Small intestine (tissue), 7 donors: ENCODE measurements around the gene TRAF3. TPM values are rescaled to one million over a fixed set of nuclear protein-coding genes. Genes with fewer than 3 reads are reported as not detected.
A peak's percentile ranks its signal among the peaks of the same experiment; 100 is the strongest.
"Not testable (repeated sequence)": the region's sequence is repeated elsewhere in the genome, so short reads cannot be mapped to it uniquely, and the experiment has no call there.

Source experiments
- DNase-seq, 2 donors: peaks; one replicate each; pipeline versions ENCODE4 v3.0.0 to v3.0.0-alpha.2; 2013
- FAIRE-seq: peaks from 2 replicates; lab custom pipeline; 2012; peaks lifted over from hg19 to GRCh38; lab: Jason Lieb, UNC
- H3K27ac ChIP-seq, 3 donors: one replicate each; pipeline ENCODE4 v1.5.1; 2013; ENCODE audit warnings: low read length in 2 of 3, mild to moderate bottlenecking in 2 of 3, control low read depth in 1 of 3, inconsistent platforms in 1 of 3, low read depth in 1 of 3, moderate library complexity in 1 of 3
- H3K27me3 ChIP-seq, 3 donors: one replicate each; pipeline ENCODE4 v1.6.1; 2013; ENCODE audit warnings: low read length in 3 of 3, inconsistent platforms in 1 of 3; ENCODE audit not compliant: control insufficient read depth in 3 of 3, insufficient read depth in 3 of 3
- H3K36me3 ChIP-seq, 3 donors: one replicate each; pipeline ENCODE4 v1.6.1; 2013; ENCODE audit warnings: low read length in 3 of 3, inconsistent platforms in 1 of 3, low read depth in 1 of 3, mild to moderate bottlenecking in 1 of 3, moderate library complexity in 1 of 3; ENCODE audit not compliant: control insufficient read depth in 3 of 3, insufficient read depth in 2 of 3
- H3K4me1 ChIP-seq, 3 donors: one replicate each; pipeline ENCODE4 v1.6.1; 2013; ENCODE audit warnings: low read length in 2 of 3, inconsistent platforms in 1 of 3, low read depth in 1 of 3, mild to moderate bottlenecking in 1 of 3, moderate library complexity in 1 of 3; ENCODE audit not compliant: control insufficient read depth in 3 of 3, insufficient read depth in 2 of 3
- H3K4me3 ChIP-seq, 3 donors: one replicate each; pipeline ENCODE4 v1.5.1; 2013; ENCODE audit warnings: low read length in 3 of 3, control low read depth in 1 of 3, inconsistent platforms in 1 of 3, low read depth in 1 of 3, mild to moderate bottlenecking in 1 of 3, moderate library complexity in 1 of 3
- H3K9me3 ChIP-seq, 2 donors: one replicate each; pipeline ENCODE4 v1.6.1; 2013; ENCODE audit warnings: low read depth in 1 of 2, low read length in 1 of 2; ENCODE audit not compliant: control insufficient read depth in 2 of 2, insufficient read depth in 1 of 2
- WGBS, 3 donors: extraction: QIAGEN DNeasy Blood & Tissue Kit; methylation state at CpG; one replicate each; pipeline ENCODE4 v1.1.7; 2013; 5-methylcytosine and 5-hydroxymethylcytosine counted together
- polyA plus RNA-seq, 4 donors: library from polyadenylated mRNA; stranded (reverse) in 3 of 4; unstranded in 1 of 4; fragments of 200-250 nt in 3 of 4; fragments of 120-200 nt in 1 of 4; gene quantifications; one replicate each; pipeline versions ENCODE4 v1.2.1 to v1.2.3, GENCODE V29; 2013
- donor health status: healthy with polysubstance abuse.
- donor health status: control.
- donor health status: control.
- donor health status: Bipolar disorder and iron deficiency.
- donor health status: healthy.

Gene TRAF3
- polyA plus RNA-seq, 4 donors: 4.0 to 17.9 (median 8.5) TPM

GRCh38 chr14:102757646-102758045, 19.6 kb upstream of the TRAF3 start:
- H3K27ac ChIP-seq: no peak overlapping the region
- DNase-seq (no peak), FAIRE-seq (no peak)
- H3K9me3 ChIP-seq: no peaks in the 10 kb centered on the region
- H3K36me3 ChIP-seq: peaks cover 0 to 5% (median 0%) of the 10 kb centered on the region in 3 donors
- H3K4me1 ChIP-seq: peaks cover 0 to 10% (median 0%) of the 10 kb centered on the region in 3 donors
- H3K27me3 ChIP-seq: peaks cover 0 to 7% (median 0%) of the 10 kb centered on the region in 3 donors
- H3K4me3 ChIP-seq: no peak overlapping the region
- WGBS, 3 donors: 86 to 90% (median 87%) methylated on average over 11 of the region's 11 CpGs

- no peaks in the 10 kb centered on the region for H3K9me3 ChIP-seq
- no peak for DNase-seq
- 85 to 92% (median 88%) methylated on average over 5 of the region's 5 CpGs for WGBS, 3 donors
- no peak overlapping the region for H3K4me3 ChIP-seq
- FAIRE-seq: no peak
- H3K36me3 ChIP-seq: peaks cover 0 to 5% (median 0%) of the 10 kb centered on the region in 3 donors
- peaks cover 0 to 10% (median 0%) of the 10 kb centered on the region in 3 donors for H3K4me1 ChIP-seq
- no peak overlapping the region for H3K27ac ChIP-seq
- peaks cover 0 to 7% (median 0%) of the 10 kb centered on the region in 3 donors for H3K27me3 ChIP-seq
Observed at GRCh38 chr14:102758087-102758486, 19.2 kb upstream of the TRAF3 start.

- Histone ChIP-seq H3K4me3 (no peak overlapping the region), H3K27ac (no peak overlapping the region), H3K27me3 (peaks cover 0 to 7% (median 0%) of the 10 kb centered on the region in 3 donors), H3K9me3 (no peaks in the 10 kb centered on the region), H3K4me1 (peaks cover 0 to 10% (median 0%) of the 10 kb centered on the region in 3 donors), H3K36me3 (peaks cover 0 to 4% (median 0%) of the 10 kb centered on the region in 3 donors)
- DNase-seq (no peak), FAIRE-seq (no peak)
- 58 to 80% (median 73%) methylated on average over 10 of the region's 10 CpGs for WGBS, 3 donors
Observed at GRCh38 chr14:102759456-102760187, 17.6 kb upstream of the TRAF3 start.

DNA sequence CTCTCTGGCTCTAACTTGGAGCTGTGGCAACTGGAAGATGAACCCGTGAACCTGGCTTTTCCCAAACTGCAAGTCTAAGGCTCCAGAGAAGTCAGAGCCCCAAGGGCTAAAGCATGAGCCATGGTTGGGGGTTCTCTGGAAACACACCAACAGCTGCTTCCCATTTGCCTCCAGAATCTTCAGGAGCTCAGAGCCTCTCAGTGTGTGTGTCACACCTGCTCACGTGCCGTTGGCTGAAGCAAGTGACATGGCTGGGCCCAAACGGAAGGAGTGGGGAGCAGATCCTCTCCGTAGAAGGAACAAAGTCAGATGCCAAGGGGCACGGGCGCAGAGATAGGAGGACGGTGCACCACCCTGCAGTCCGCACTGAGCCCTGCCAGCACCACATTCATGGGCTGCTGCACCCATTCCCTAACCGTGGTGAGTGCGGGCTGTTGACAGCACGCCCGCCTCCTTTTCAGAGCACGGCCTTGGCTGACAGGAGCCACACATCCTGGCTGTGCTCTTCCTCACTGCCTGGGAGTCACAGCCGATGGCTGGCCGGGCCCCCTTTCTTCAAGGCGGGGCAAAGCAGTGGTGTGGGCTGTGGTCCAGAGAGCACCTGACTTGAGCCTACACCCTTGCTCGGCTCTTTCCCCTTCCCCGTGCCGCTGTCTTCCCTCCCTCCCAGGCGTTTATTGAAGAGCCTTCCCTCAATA, 16.6 kb upstream of the TRAF3 start:
- DNase-seq (peak; percentile 21 to 44), FAIRE-seq (no peak)
- H3K4me3 ChIP-seq: no peak overlapping the region
- H3K27me3 ChIP-seq: peaks cover 0 to 7% (median 0%) of the 10 kb centered on the region in 3 donors
- no peaks in the 10 kb centered on the region for H3K9me3 ChIP-seq
- H3K4me1 ChIP-seq: peaks cover 0 to 10% (median 0%) of the 10 kb centered on the region in 3 donors
- no peaks in the 10 kb centered on the region for H3K36me3 ChIP-seq
- WGBS, 3 donors: 35 to 49% (median 48%) methylated on average over 19 to 21 of the region's 21 CpGs
- no peak overlapping the region for H3K27ac ChIP-seq

DNA sequence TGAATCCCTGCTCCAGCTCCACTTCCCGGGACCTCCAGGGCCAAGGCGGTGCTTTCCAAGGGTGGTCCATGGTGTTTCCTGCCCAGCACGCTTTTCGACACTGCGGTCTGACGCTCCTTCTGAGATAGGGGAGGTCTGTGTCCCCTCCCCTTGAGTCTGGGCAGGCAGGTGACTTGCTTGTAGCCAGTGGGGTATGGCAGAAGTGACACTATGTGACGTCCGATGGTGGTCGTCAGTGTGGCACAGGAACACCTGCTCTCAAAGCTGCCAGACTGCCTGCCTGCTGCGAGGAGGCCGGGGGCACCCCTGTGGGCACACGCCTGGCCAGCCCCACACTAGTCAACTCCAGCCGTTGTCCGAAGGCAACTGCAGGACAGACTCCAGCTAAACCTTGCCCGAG, 16.0 kb upstream of the TRAF3 start:
- Histone ChIP-seq H3K36me3 (no peaks in the 10 kb centered on the region), H3K27ac (no peak overlapping the region), H3K9me3 (no peaks in the 10 kb centered on the region), H3K4me1 (peaks cover 0 to 10% (median 0%) of the 10 kb centered on the region in 3 donors), H3K27me3 (peaks cover 0 to 7% (median 0%) of the 10 kb centered on the region in 3 donors), H3K4me3 (no peak overlapping the region)
- WGBS, 3 donors: 64 to 65% (median 64%) methylated on average over 15 of the region's 15 CpGs
- DNase-seq (no peak), FAIRE-seq (no peak)

GRCh38 chr14:102764220-102764671, 13.0 kb upstream of the TRAF3 start:
- H3K27me3 ChIP-seq: peaks cover 0 to 7% (median 0%) of the 10 kb centered on the region in 3 donors
- H3K36me3 ChIP-seq: no peaks in the 10 kb centered on the region
- DNase-seq (no peak), FAIRE-seq (no peak)
- peaks cover 0 to 10% (median 0%) of the 10 kb centered on the region in 3 donors for H3K4me1 ChIP-seq
- H3K27ac ChIP-seq: no peak overlapping the region
- H3K4me3 ChIP-seq: no peak overlapping the region
- 63 to 90% (median 66%) methylated on average over 11 of the region's 11 CpGs for WGBS, 3 donors
- no peaks in the 10 kb centered on the region for H3K9me3 ChIP-seq

GRCh38 chr14:102765770-102766169, 11.5 kb upstream of the TRAF3 start:
- WGBS, 3 donors: 94 to 96% (median 94%) methylated on average over 7 to 8 of the region's 8 CpGs
- H3K27me3 ChIP-seq, FAIRE-seq, DNase-seq, H3K27ac ChIP-seq, H3K4me1 ChIP-seq, H3K9me3 ChIP-seq, H3K36me3 ChIP-seq, H3K4me3 ChIP-seq: not testable (repeated sequence)

DNA sequence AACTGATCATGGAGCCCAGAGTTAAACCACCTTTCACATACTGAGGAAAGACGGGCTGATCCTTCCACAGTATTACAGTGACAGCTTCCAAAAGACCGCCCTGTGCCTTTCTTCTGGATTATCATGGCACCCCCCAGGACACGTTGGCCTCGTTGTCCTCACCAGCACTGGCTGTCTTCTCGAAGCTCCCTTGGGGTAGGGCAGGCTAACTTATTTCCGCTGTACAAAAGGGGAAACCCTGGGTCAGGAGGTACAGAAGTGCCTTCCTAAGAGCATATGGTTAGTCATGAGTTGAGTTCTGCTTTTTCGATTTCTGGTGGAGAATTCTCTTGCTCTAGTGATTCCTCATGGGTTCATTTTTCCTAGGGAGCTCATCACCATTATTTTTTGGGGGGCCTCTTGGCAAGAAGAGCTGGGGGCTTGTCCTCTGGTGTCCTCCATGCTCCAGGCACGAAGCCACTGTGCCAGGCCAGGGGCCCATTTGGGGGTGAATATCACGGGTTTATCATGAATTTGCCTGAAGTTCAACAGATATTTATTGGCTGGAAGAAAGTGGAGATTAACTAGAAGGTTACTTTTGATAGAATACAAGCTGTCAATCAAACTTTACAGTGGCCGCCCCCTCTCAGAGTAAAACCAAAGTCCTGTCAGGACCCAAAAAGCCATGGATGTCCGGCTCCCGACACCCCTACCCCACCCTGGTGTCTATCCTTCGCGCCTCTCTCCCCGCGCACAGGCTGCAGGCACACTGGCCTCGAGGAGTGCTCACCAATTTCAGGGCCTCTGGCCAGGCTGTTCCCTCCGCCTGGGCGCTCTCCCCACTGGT, 8.8 kb upstream of the TRAF3 start:
- 81 to 84% (median 82%) methylated on average over 19 of the region's 19 CpGs for WGBS, 3 donors
- Histone ChIP-seq H3K27me3 (no peaks in the 10 kb centered on the region), H3K9me3 (no peaks in the 10 kb centered on the region), H3K27ac (no peak overlapping the region), H3K36me3 (no peaks in the 10 kb centered on the region), H3K4me3 (no peak overlapping the region), H3K4me1 (no peaks in the 10 kb centered on the region)
- DNase-seq (no peak), FAIRE-seq (no peak)
